Trophoblast cell (in vitro differentiated cells and primary cell): ENCODE results near the gene AQP1. TPM values are rescaled to one million over a fixed set of nuclear protein-coding genes. Genes with fewer than 3 reads are reported as not detected.

ENCODE experiments used
- DNase-seq, 2 donors: peaks; one replicate each; pipeline ENCODE4 v3.0.0-alpha.2; 2016
- H2AFZ ChIP-seq: 2 replicates; pipeline ENCODE4 v1.6.1; 2013; ENCODE audit warnings: low read length, moderate library complexity, mild to moderate bottlenecking; ENCODE audit not compliant: insufficient read depth, poor library complexity
- H2AK5ac ChIP-seq: 2 replicates; pipeline ENCODE4 v1.6.1; 2013; ENCODE audit warnings: mild to moderate bottlenecking, low read length
- H2BK120ac ChIP-seq: 2 replicates; pipeline ENCODE4 v1.6.1; 2013; ENCODE audit warnings: low read length, mild to moderate bottlenecking, moderate library complexity; ENCODE audit not compliant: insufficient read depth, poor library complexity
- H2BK12ac ChIP-seq: 2 replicates; pipeline ENCODE4 v1.6.1; 2013; ENCODE audit warnings: mild to moderate bottlenecking, low read length, moderate library complexity
- H2BK5ac ChIP-seq: 2 replicates; pipeline ENCODE4 v1.6.1; 2013; ENCODE audit warnings: low read length, low read depth, moderate library complexity, mild to moderate bottlenecking; ENCODE audit not compliant: poor library complexity
- H3K14ac ChIP-seq: 2 replicates; pipeline ENCODE4 v1.6.1; 2013; ENCODE audit warnings: mild to moderate bottlenecking, low read length
- H3K18ac ChIP-seq: 2 replicates; pipeline ENCODE4 v1.6.1; 2013; ENCODE audit warnings: mild to moderate bottlenecking, low read length
- H3K23ac ChIP-seq: 2 replicates; pipeline ENCODE4 v1.6.1; 2013; ENCODE audit warnings: low read length
- H3K27ac ChIP-seq: 2 replicates; pipeline ENCODE4 v1.5.1; 2013; ENCODE audit warnings: low read depth, mild to moderate bottlenecking, inconsistent platforms, low read length, moderate library complexity
- H3K27me3 ChIP-seq: 2 replicates; pipeline ENCODE4 v1.6.1; 2013; ENCODE audit warnings: inconsistent platforms, mild to moderate bottlenecking, low read length, moderate library complexity; ENCODE audit not compliant: insufficient read depth
- H3K36me3 ChIP-seq, 2 experiments: 1 replicate in 1 of 2; 2 replicates in 1 of 2; pipeline ENCODE4 v1.6.1; 2013; ENCODE audit warnings: low read length in 2 of 2, mild to moderate bottlenecking in 2 of 2, moderate library complexity in 1 of 2; ENCODE audit not compliant: insufficient read depth in 2 of 2, control insufficient read depth in 1 of 2
- H3K4ac ChIP-seq: 2 replicates; pipeline ENCODE4 v1.6.1; 2013; ENCODE audit warnings: low read depth, mild to moderate bottlenecking, low read length, moderate library complexity
- H3K4me1 ChIP-seq, 2 experiments: 1 replicate in 1 of 2; 2 replicates in 1 of 2; pipeline ENCODE4 v1.6.1; 2013; ENCODE audit warnings: low read length in 2 of 2, mild to moderate bottlenecking in 2 of 2, moderate library complexity in 1 of 2; ENCODE audit not compliant: insufficient read depth in 2 of 2, control insufficient read depth in 1 of 2
- H3K4me2 ChIP-seq: 2 replicates; pipeline ENCODE4 v1.6.1; 2013; ENCODE audit warnings: inconsistent platforms, mild to moderate bottlenecking, low read length, moderate library complexity
- H3K4me3 ChIP-seq: 2 replicates; pipeline ENCODE4 v1.5.1; 2013; ENCODE audit warnings: mild to moderate bottlenecking, low read depth, low read length, inconsistent platforms
- H3K79me1 ChIP-seq: one replicate; pipeline ENCODE4 v1.6.1; 2013; ENCODE audit warnings: low read length
- H3K79me2 ChIP-seq: 2 replicates; pipeline ENCODE4 v1.6.1; 2013; ENCODE audit warnings: low read length, mild to moderate bottlenecking; ENCODE audit not compliant: control insufficient read depth, insufficient read depth, poor library complexity
- H3K9ac ChIP-seq: 2 replicates; pipeline ENCODE4 v1.6.1; 2013; ENCODE audit warnings: mild to moderate bottlenecking, low read length
- H3K9me3 ChIP-seq: 2 replicates; pipeline ENCODE4 v1.6.1; 2013; ENCODE audit warnings: low read depth, mild to moderate bottlenecking, control low read depth, inconsistent platforms, low read length; ENCODE audit not compliant: insufficient read depth
- H4K12ac ChIP-seq: 2 replicates; pipeline ENCODE4 v1.6.1; 2013; ENCODE audit warnings: low read depth, mild to moderate bottlenecking, low read length, moderate library complexity
- H4K8ac ChIP-seq: 2 replicates; pipeline ENCODE4 v1.6.1; 2013; ENCODE audit warnings: low read depth, mild to moderate bottlenecking, low read length, moderate library complexity
- H4K91ac ChIP-seq: one replicate; pipeline ENCODE4 v1.6.1; 2013; ENCODE audit warnings: low read depth, mild to moderate bottlenecking, low read length, moderate library complexity
- WGBS: extraction: QIAGEN DNeasy Blood & Tissue Kit; methylation state at CpG from one replicate; pipeline ENCODE4 v1.1.7; 2013; ENCODE audit warnings: missing lambda C conversion rate; ENCODE audit not compliant: insufficient read length, insufficient coverage; ENCODE audit errors: extremely low coverage; 5-methylcytosine and 5-hydroxymethylcytosine counted together
- polyA plus RNA-seq: library from polyadenylated mRNA; stranded (reverse); fragments of 200-250 nt; gene quantifications from 2 replicates; pipeline ENCODE4 v1.2.3, GENCODE V29; 2013

Gene AQP1
- polyA plus RNA-seq = 31.8 and 35.6 TPM in 2 replicates

DNA sequence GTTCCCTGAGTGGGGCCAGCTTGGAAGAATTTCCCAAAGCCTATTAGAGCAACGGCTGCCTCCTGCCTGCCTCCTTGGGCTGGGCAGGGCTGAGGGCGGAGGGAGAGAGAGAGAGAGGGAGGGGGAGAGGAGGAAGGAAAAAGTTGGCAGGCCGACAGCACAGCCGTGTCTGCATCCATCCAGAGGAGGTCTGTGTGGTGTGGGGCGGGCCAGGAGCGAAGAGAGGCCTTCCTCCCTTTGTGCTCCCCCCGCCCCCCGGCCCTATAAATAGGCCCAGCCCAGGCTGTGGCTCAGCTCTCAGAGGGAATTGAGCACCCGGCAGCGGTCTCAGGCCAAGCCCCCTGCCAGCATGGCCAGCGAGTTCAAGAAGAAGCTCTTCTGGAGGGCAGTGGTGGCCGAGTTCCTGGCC, at the start of gene AQP1:
AQP1 (plus strand) TSS at position 293 of the 409 bp plus-strand sequence; CDS start at position 350, 57 bp downstream.
- H3K79me2 ChIP-seq = no peaks in the 10 kb centered on the region
- no peak within 1 kb of the TSS for H3K4ac ChIP-seq
- H3K9ac ChIP-seq = no peak within 1 kb of the TSS
- DNase-seq = no peak
- no peak within 1 kb of the TSS for H2BK5ac ChIP-seq
- H2AFZ ChIP-seq = no peak within 1 kb of the TSS
- no peak within 1 kb of the TSS for H3K23ac ChIP-seq
- no peak within 1 kb of the TSS for H3K18ac ChIP-seq
- H2BK120ac ChIP-seq = no peak within 1 kb of the TSS
- no peak within 1 kb of the TSS for H4K91ac ChIP-seq
- H3K4me2 ChIP-seq = no peak within 1 kb of the TSS
- no peak within 1 kb of the TSS for H2AK5ac ChIP-seq
- H3K27me3 ChIP-seq = no peaks in the 10 kb centered on the region
- peaks cover 5% of the 10 kb centered on the region for H3K9me3 ChIP-seq
- H3K14ac ChIP-seq = no peak within 1 kb of the TSS
- no CpG with 5 or more reads among the region's 12 CpGs for WGBS
- no peaks in the 10 kb centered on the region for H3K79me1 ChIP-seq
- H3K36me3 ChIP-seq = no peaks in the 10 kb centered on the region
- H3K4me1 ChIP-seq = no peaks in the 10 kb centered on the region
- no peak within 1 kb of the TSS for H4K12ac ChIP-seq
- H3K27ac ChIP-seq = no peak within 1 kb of the TSS
- H2BK12ac ChIP-seq = no peak within 1 kb of the TSS
- no peak within 1 kb of the TSS for H3K4me3 ChIP-seq
- no peak within 1 kb of the TSS for H4K8ac ChIP-seq

DNA sequence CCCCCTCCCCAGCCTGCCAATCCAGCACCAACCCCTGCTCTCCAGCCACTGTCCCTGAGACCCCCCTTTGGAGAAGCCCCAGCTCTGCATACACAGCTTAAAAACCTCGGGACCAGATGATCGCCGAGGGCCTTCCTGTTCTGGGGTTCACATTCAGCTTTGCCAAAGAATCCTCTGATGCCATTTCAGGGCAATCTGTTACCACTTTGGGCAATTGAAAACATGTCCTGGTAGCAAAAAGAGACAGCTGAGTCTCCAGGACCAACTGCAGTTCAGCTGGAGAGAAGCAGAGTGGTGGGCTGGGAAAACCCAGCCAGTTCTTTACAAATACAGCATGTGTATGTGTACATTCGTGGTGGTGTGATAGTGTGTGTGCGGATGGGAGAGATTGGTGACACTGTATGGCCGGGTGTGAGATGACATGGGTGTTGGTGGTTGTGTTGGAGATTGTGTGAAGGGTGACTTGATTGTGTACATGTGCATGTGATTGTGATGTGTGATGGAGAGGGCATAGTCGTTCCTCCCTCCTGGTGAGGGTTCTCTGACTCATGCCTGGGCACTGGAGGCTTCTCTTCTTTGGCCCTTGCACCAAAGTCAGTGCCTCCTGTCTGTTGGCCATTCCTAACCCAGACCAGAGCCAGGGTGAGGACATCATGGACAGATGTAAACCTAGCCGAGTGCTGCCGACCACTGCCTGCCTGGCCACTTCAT, 48.5 kb upstream of the AQP1 start:
- H3K4ac ChIP-seq = no peak overlapping the region
- H2BK12ac ChIP-seq = no peak overlapping the region
- no peak overlapping the region for H3K4me3 ChIP-seq
- H3K79me1 ChIP-seq = no peaks in the 10 kb centered on the region
- no peaks in the 10 kb centered on the region for H3K79me2 ChIP-seq
- no peak overlapping the region for H4K12ac ChIP-seq
- WGBS = no CpG with 5 or more reads among the region's 9 CpGs
- H2AK5ac ChIP-seq = no peak overlapping the region
- DNase-seq = no peak
- H3K14ac ChIP-seq = no peak overlapping the region
- H3K18ac ChIP-seq = no peak overlapping the region
- H3K27me3 ChIP-seq = no peaks in the 10 kb centered on the region
- H3K9me3 ChIP-seq = no peaks in the 10 kb centered on the region
- no peak overlapping the region for H2AFZ ChIP-seq
- H4K91ac ChIP-seq = no peak overlapping the region
- H2BK120ac ChIP-seq = no peak overlapping the region
- no peak overlapping the region for H3K9ac ChIP-seq
- no peaks in the 10 kb centered on the region for H3K36me3 ChIP-seq
- H2BK5ac ChIP-seq = no peak overlapping the region
- H3K4me2 ChIP-seq = no peak overlapping the region
- H3K23ac ChIP-seq = no peak overlapping the region
- no peaks in the 10 kb centered on the region for H3K4me1 ChIP-seq
- no peak overlapping the region for H3K27ac ChIP-seq
- no peak overlapping the region for H4K8ac ChIP-seq

DNA sequence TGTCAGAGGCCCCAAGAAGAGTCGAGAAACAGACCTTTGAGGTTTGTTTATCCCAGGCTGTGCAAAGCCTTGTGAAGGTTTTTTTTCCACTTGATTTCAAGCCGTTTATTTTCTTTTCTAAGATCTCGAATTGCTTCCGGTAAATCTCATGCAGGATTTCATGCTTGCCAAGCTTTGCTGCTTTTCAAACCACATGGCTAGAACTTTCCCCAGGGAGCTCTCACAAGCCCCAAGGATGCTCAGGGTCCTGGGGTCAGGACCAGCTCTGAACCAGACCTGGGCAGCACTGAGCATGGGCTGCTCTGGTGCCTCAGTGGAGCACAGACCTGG, 48.0 kb upstream of the AQP1 start:
- Histone ChIP-seq H3K18ac (no peak overlapping the region), H2AK5ac (no peak overlapping the region), H3K79me1 (no peaks in the 10 kb centered on the region), H2BK12ac (no peak overlapping the region), H4K8ac (no peak overlapping the region), H2BK5ac (no peak overlapping the region), H2BK120ac (no peak overlapping the region), H3K23ac (no peak overlapping the region), H4K12ac (no peak overlapping the region), H3K9ac (no peak overlapping the region), H3K4me2 (no peak overlapping the region), H3K4ac (no peak overlapping the region), H2AFZ (no peak overlapping the region), H3K4me3 (no peak overlapping the region), H3K4me1 (no peaks in the 10 kb centered on the region), H3K36me3 (no peaks in the 10 kb centered on the region), H3K14ac (no peak overlapping the region), H4K91ac (no peak overlapping the region), H3K27me3 (no peaks in the 10 kb centered on the region), H3K79me2 (no peaks in the 10 kb centered on the region), H3K9me3 (no peaks in the 10 kb centered on the region), H3K27ac (no peak overlapping the region)
- no peak for DNase-seq
- no CpG with 5 or more reads among the region's 4 CpGs for WGBS

DNA sequence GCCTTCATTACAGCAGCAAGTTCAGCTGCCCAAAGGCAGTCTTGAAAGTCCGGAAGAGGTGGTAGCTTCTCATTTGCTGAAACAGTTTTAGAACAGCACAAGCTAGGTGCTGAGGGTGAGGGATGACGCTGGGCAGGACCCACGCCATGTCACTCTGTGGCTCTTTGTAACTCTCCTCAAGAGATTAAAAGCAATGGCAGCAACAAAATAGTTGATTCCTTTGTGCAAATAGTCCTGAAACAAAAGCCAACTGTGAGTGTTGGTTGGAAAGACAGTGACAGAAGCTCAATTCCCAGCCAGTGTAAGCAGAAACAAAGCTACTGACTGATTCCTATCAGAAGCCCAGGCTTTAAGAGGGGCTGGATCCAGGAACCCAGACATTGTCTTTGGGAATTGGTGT, 47.6 kb upstream of the AQP1 start:
- WGBS = no CpG with 5 or more reads among the region's 3 CpGs
- no peak overlapping the region for H3K4me3 ChIP-seq
- H3K27ac ChIP-seq = no peak overlapping the region
- no peaks in the 10 kb centered on the region for H3K4me1 ChIP-seq
- no peak overlapping the region for H2AK5ac ChIP-seq
- no peak overlapping the region for H4K8ac ChIP-seq
- H3K9ac ChIP-seq = no peak overlapping the region
- H3K4ac ChIP-seq = no peak overlapping the region
- no peak overlapping the region for H3K18ac ChIP-seq
- H2BK12ac ChIP-seq = no peak overlapping the region
- H3K23ac ChIP-seq = no peak overlapping the region
- H2BK120ac ChIP-seq = no peak overlapping the region
- H3K79me1 ChIP-seq = no peaks in the 10 kb centered on the region
- no peak overlapping the region for H4K12ac ChIP-seq
- no peaks in the 10 kb centered on the region for H3K36me3 ChIP-seq
- DNase-seq = no peak
- H4K91ac ChIP-seq = no peak overlapping the region
- H3K27me3 ChIP-seq = no peaks in the 10 kb centered on the region
- H3K9me3 ChIP-seq = no peaks in the 10 kb centered on the region
- no peak overlapping the region for H3K14ac ChIP-seq
- H2AFZ ChIP-seq = no peak overlapping the region
- no peaks in the 10 kb centered on the region for H3K79me2 ChIP-seq
- H2BK5ac ChIP-seq = no peak overlapping the region
- no peak overlapping the region for H3K4me2 ChIP-seq
